ENCODE results near the gene ATP6V0A1.
A peak's percentile ranks its signal among the peaks of the same experiment; 100 is the strongest.

DNA sequence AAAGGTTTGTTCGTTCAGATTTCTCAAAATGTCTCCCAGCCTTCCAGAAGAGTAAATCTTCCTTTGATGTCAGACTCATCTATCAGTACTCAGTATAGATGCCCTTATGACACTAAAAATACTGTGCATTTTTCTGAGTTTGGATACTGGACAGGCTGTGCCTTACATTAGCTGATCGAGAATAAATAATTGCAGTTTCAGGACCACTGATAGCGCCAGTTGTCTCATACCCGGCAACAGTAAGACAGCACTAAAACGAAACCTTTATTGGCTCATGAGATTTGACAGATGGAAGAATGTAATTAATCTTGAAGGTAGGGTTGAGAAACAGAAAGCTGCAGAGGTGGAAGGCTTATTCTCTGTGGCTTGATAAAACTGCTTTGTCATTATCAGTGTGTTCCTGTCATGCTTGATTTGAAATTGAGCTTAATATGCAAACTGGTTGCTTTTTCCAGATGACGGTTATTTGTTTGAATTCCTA lies 1.2 kb downstream of the ATP6V0A1 start:
- TF ChIP-seq, protein P1, sequence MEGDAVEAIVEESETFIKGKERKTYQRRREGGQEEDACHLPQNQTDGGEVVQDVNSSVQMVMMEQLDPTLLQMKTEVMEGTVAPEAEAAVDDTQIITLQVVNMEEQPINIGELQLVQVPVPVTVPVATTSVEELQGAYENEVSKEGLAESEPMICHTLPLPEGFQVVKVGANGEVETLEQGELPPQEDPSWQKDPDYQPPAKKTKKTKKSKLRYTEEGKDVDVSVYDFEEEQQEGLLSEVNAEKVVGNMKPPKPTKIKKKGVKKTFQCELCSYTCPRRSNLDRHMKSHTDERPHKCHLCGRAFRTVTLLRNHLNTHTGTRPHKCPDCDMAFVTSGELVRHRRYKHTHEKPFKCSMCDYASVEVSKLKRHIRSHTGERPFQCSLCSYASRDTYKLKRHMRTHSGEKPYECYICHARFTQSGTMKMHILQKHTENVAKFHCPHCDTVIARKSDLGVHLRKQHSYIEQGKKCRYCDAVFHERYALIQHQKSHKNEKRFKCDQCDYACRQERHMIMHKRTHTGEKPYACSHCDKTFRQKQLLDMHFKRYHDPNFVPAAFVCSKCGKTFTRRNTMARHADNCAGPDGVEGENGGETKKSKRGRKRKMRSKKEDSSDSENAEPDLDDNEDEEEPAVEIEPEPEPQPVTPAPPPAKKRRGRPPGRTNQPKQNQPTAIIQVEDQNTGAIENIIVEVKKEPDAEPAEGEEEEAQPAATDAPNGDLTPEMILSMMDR (IDR thresholded peaks at IDR 0.05; ENCODE audit: low read depth, low read length), result no peak
- TF ChIP-seq, protein P2, sequence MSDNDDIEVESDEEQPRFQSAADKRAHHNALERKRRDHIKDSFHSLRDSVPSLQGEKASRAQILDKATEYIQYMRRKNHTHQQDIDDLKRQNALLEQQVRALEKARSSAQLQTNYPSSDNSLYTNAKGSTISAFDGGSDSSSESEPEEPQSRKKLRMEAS (IDR thresholded peaks at IDR 0.05; ENCODE audit: low read depth, low read length), result peak; percentile 27; the same call in 1 of the 2 replicates
- TF ChIP-seq POLR2A (IDR thresholded peaks at IDR 0.05; ENCODE audit: extremely low read depth, insufficient read length), result no peak
- no peak for TF ChIP-seq MYC (IDR thresholded peaks at IDR 0.05; ENCODE audit: low read depth, low read length)

All from NB4 (cell line).